Head of caudate nucleus (tissue), 42 donors: ENCODE data around the gene LONP2.
"Not testable (repeated sequence)": the region's sequence is repeated elsewhere in the genome, so short reads cannot be mapped to it uniquely, and the experiment has no call there.

Source experiments
- DNase-seq, 42 donors: peaks; one replicate each; pipeline versions ENCODE4 v3.0.0 to v3.0.0-alpha.2; 2020 to 2021; ENCODE audit warnings: mixed read lengths in 7 of 42
- intact Hi-C: fragments of 100-400 bp; cut with DNase I; formaldehyde crosslinking; loops from one replicate; pipeline ENCODE4 v1.15.0; 2022

The LONP2 gene

GRCh38 chr16:48323783-48324775 is 80.0 kb downstream of the LONP2 start:
- DNase-seq, result no peak
- intact Hi-C loops, result no loop called here

- no peak for DNase-seq
- intact Hi-C loops, result no loop called here
These were observed 82.8 kb downstream of the LONP2 start for GRCh38 chr16:48326915-48327314.

DNA sequence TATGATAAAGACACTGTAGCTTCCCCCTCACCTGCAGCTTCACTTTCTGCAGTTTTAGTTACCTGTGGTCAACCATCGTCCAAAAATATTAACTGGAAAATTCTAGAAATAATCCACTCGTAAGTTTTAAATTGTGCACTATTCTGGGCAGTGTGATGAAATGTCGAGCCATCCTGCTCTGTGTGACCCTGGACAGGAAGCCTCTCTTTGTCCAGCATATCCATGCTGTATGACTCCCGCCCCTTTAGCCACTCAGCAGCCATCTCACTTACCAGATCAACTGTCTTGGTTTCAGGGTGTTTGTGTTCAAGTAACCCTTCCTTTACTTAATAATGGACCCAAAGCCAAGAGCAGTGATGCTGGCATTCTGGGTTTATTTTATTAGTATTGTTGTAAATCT is 85.0 kb downstream of the LONP2 start:
- intact Hi-C loops, result no loop called here
- DNase-seq, result no peak

DNA sequence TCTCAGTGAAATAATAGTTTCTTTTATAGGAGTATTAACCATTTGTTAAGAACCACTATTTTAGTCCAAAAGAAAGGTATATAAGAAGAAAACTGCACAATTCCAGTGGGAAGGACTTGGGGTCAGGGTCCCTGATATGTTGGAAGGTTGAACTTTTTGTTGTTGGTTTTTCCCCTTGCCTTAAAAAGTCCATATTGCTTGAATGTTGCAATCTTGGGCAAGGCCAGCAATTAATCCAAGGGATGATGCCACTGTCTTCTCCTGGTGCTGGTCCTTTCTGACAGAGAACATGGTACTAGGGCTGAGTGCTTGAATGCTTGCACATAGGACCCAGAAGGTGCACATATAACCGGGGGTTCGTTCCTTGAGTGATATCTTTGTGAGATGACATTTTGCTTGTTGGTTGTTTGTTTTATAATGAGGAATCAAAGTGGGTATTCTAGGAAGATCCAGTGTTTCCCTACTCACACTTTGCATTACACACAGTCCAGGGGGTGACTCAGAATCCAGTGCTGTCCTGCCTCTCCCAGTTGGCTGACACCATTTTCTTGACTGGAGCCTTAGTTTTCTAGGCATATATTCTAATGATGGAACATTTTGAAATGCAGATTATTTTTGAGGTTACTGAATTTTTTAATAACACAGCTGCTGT is 86.2 kb downstream of the LONP2 start:
- DNase-seq, result no peak
- intact Hi-C loops, result no loop called here

- peak in 6 of 42 donors; percentile 23 to 64 (median 34) for DNase-seq
- intact Hi-C loops, result no loop called here
These were observed 86.7 kb downstream of the LONP2 start for GRCh38 chr16:48330841-48331192.

DNA sequence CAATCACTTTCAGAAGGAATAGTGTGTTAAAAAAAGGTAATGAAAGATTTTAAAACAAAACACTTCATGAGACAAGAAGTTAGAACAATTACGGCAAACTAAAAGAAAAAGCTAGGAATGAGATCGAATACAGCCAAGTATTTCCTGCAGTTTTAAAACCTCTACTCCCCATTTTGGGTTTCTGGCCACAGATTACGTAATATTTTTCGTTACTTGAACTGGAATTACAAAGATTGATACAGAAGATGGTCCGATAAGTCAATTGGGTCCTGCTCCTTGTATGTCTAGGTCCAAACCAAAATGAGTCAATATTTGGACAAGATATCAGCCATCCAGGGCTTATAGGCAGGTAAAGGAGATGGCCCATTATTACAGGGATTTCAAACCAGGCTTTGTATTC is 88.9 kb downstream of the LONP2 start:
- DNase-seq, result no peak

DNA sequence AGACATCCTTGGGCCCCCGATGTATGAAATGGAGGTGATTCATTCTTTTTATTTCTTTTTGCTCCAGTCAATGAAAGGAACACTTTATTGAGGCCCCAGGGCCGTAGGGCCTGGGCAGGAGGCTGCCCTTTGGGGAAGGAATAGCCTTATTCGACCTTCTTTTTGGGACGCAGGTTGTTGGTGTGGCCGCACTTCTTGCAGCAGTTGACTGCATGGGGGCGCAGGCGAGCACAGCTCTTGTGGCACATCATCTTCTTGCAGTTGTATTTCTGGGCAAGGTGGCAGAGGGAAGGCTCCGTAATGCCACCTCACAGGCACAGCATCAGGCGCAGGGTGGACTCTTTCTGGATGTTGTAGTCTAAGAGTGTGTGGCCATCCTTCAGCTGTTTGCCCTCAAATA is 90.2 kb downstream of the LONP2 start:
- intact Hi-C loops, result no loop called here
- no peak for DNase-seq

More for the DNA sequence above, 88.9 kb downstream of the LONP2 start:
- intact Hi-C loops, result no loop called here

DNA sequence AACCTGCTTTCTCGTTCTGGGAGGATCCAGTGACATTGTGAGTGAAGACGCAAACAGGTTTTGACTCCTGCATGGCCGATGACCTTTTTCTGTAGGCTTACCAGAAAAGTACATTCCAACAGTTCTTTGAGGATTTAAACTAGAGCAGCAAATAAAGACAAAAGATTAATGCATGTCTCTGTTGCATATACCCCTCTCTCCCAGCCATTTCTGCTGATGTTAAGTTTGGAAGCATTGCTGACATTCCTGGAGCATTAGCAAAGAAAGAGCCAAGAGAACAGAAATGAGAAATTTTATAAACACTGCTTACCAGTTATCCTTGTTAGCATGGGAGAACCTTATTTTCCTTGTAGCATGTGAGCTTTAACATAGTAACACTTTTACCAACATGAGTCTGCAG is 91.9 kb downstream of the LONP2 start:
- no peak for DNase-seq
- intact Hi-C loops, result no loop called here

DNA sequence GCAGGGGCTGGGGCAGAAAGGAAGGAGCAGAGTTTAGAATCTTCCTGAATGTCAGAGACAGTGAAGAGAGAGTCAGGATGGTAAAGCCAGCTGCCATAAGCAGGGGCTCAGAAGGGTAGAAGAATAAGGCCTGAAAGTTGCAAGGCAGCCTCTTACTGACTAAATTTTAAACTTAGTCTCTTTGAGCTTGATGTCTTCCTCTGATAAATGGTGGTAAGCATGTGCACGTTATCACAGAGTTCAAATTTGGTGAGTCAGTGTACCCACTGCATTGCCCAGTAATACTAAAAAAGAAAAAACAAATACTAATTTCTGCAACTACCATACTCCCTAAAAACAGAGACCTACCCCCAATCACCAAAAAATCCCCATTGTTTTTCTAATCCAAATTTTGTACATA is 96.0 kb downstream of the LONP2 start:
- no peak for DNase-seq
- intact Hi-C loops, result no loop called here

- intact Hi-C loops, result no loop called here
- DNase-seq, result no peak
These were observed 98.5 kb downstream of the LONP2 start for GRCh38 chr16:48342591-48342990.

DNA sequence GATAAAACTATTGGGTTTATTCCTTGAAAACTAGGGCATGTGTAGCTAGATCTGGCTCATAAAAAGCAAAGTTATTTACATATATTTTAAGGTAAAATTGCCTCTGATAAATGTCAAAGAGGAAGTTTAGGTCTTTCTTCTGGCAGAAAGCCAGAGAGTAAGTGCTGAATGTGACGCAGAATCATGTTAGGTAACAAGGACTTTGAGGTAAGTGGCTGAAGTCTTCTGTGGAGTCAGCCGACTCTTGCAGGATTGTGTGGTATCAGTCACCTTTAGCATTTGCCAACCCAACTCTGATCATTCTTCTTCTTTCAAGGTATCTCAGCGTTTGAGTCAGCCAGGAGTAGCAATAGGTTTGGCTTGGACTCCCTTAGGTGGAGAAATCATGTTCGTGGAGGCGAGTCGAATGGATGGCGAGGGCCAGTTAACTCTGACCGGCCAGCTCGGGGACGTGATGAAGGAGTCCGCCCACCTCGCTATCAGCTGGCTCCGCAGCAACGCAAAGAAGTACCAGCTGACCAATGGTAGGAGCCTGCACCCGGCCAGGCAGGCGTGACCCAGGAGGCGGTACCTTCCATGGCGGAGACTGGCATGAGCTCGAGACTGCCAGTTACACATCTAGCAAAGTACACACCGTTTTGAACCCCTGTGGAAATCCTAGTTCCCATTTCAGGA is 103.2 kb downstream of the LONP2 start:
- intact Hi-C loops, result no loop called here
- DNase-seq, result no peak

- intact Hi-C loops, result no loop called here
- DNase-seq, result peak in 22 of 42 donors; percentile 24 to 80 (median 40)
These were observed 103.9 kb downstream of the LONP2 start for GRCh38 chr16:48347980-48348379.

DNA sequence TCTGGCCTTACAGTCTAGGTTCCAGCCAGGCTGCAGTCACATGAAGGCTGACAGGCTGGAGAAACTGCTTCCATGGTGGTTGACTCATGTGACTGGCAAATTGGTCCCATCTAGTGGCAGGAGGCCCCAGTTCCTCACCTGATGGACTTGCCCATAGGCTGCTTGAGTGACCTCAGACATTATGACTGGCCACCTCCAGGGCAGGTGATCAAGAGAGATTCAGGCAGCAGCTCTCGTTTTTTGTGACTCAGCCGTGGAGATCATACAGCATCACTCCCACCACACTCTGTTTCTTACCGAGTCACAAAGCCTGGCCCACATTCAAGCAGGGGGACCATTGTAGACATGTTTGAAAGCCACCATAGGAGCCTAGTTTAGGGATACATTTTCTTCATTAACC is 106.6 kb downstream of the LONP2 start:
- DNase-seq, result no peak
- intact Hi-C loops, result loop anchor here (5.0 kb wide), 2 partner anchors 192 to 272 kb away; no protein-coding TSS in a partner anchor

GRCh38 chr16:48352648-48353390 is 108.7 kb downstream of the LONP2 start:
- no peak for DNase-seq
- intact Hi-C loops, result loop anchor here (5.0 kb wide), 2 partner anchors 189 to 269 kb away; no protein-coding TSS in a partner anchor

DNA sequence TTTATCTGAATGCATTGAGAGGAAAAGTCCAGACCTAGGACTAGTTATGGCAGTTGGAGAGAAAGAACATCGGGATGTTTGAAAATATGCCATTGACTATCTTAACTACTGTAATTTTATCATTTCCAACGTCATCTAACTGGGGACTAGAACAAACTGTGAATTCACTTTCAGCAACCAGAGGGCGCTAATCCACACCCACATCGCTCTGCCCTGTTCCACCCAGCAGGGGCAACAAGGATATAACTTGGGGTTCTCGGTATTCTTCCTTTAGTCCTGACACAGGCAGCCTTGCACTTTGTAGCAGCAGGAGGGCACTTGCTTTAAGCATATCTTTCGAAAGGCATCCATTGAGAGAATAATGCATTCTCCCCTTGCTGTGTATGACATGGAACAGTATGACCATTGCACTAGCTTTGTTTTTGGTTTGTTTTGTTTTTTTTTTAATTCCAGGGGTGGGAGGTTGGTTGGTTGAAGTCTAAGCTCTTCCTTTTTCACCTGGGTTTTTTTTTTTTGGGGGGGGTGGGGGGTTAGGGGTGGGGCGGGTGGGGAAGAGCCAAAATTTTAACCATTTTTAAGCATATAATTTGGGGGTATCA is 109.6 kb downstream of the LONP2 start:
- DNase-seq, result peak in 40 of 42 donors; percentile 29 to 87 (median 63)
- intact Hi-C loops, result loop anchor here (5.0 kb wide), 2 partner anchors 189 to 269 kb away; no protein-coding TSS in a partner anchor

DNA sequence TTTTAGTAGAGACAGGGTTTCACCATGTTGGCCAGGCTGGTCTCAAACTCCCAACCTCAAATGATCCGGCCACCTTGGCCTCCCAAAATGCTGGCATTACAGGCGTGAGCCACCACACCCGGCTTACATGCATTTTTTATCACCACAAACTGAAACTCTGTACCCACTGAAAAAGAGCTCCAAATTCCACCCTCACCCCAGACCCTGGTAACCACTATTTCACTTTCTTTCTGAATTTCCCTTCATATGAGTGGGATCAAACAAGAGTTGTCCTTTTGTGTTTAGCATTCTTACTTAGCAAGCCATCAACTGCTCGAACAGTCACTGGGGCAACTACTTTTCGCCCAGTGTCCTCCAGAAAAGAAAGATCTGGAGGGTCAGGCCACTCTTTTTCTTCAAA is 110.3 kb downstream of the LONP2 start:
- intact Hi-C loops, result loop anchor here (5.0 kb wide), 2 partner anchors 188 to 268 kb away; no protein-coding TSS in a partner anchor
- DNase-seq, result not testable (repeated sequence)

DNA sequence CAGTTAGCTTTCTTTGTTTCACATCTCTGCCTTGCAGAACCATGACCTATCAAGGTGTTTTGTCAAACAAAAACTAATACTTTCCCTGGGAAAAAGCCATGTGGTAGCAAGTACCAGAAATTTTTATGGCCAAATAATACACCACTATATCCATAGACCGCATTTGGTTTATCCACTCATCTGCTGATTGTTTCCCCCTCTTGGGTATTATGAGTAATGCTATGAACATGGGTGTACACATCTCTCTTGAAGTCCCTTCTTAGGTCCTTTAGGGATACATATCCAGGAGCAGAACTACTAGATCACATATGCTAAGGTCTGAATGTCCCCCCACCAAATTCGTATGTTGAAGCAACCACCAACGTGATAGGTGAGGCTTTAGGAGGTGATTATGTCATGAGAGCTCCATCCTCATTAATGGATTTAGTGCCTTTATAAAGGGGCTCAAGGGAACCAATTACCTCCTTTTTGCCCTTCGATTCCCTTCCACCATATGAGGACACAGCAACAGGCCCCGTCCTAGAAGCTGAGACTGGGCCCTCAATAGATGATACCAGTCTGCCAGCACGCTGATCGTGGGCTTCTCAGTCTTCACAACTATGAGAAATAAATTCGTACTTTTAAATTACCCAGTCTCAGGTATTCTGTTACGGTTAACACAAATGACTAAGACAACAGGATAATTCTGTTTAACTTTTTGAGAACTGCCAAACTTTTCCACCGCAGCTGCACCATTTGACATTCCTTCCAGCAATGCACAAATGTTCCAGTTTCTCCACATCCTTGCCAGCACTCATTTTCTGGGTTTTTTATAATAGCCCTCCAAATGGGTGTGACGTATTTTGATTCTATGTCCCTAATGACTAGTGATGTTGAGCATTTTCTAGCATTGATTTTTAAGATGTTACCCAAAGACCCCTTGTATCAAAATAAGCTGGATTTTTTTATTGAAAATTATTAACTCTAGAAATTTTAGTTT is 111.1 kb downstream of the LONP2 start:
- DNase-seq, result no peak
- intact Hi-C loops, result loop anchor here (5.0 kb wide), 2 partner anchors 187 to 267 kb away; no protein-coding TSS in a partner anchor
